HCT116 (cell line): ENCODE results near the gene MRPL41. TPM values are rescaled to one million over a fixed set of nuclear protein-coding genes. Genes with fewer than 3 reads are reported as not detected.

Experiments
- ATAC-seq: fragments of 200-7000 bp; cut with Tn5 transposase; 2 replicates; pipeline ENCODE4 v1.9.1; 2020; ENCODE audit warnings: mild to moderate bottlenecking, moderate library complexity
- Bru-seq: library from RNA; stranded (reverse); fragments of 400-500 nt; gene quantifications from one replicate; lab custom pipeline; 2021; lab: Mats Ljungman, UMichigan
- BruChase-seq, 2 experiments: library from RNA; stranded (reverse); fragments of 400-500 nt; gene quantifications; one replicate each; lab custom pipeline; 2021; lab: Mats Ljungman, UMichigan
- BruUV-seq: library from RNA; stranded (reverse); fragments of 400-500 nt; replicated peaks from 2 replicates; lab custom pipeline; 2021; lab: Mats Ljungman, UMichigan
- CTCF ChIA-PET: fragments of 300-600 bp; sonication (Branson Sonifier 250); formaldehyde crosslinking; loops from one replicate; lab custom pipeline; 2021; ENCODE audit warnings: antibody characterized with exemption; lab: Charles Lee
- POLR2A ChIA-PET: fragments of 300-600, 350-600 bp; sonication (Branson Sonifier 250); formaldehyde crosslinking; loops from one replicate; lab custom pipeline; 2021; ENCODE audit warnings: antibody characterized with exemption; lab: Charles Lee
- RAD21 ChIA-PET, 2 experiments: fragments of 300-600 bp; sonication (Branson Sonifier 250); formaldehyde crosslinking; loops; one replicate each; lab custom pipeline; 2023; ENCODE audit warnings: low total read pairs in 2 of 2; ENCODE audit not compliant: uncharacterized antibody in 2 of 2, unreplicated experiment in 2 of 2, low non-redundant PET in 1 of 2; lab: Charles Lee
- DNase-seq: peaks from one replicate; pipeline ENCODE4 v3.0.0-alpha.2; 2010; ENCODE audit warnings: low read depth, low spot score
- H2AFZ ChIP-seq: fragments of 200-600 bp; shearing (Covaris generic), sonication (generic); 2 replicates; pipeline ENCODE4 v1.6.1; 2017; ENCODE audit warnings: low read depth, mixed run types, mixed read lengths, antibody characterized with exemption, low read length; ENCODE audit not compliant: poor library complexity, severe bottlenecking
- H3K27ac ChIP-seq: 2 replicates; pipeline ENCODE4 v1.5.1; 2012; ENCODE audit warnings: low read depth, low read length
- H3K27me3 ChIP-seq: fragments of 200-600 bp; sonication (generic); 2 replicates; pipeline ENCODE4 v1.6.1; 2016; ENCODE audit warnings: mixed run types, low read length, mixed read lengths; ENCODE audit not compliant: insufficient read depth
- H3K36me3 ChIP-seq, 2 experiments: fragments of 200-500 bp in 1 of 2; fragments of 200-600 bp in 1 of 2; sonication (Bioruptor generic) in 1 of 2; sonication (generic) in 1 of 2; 2 replicates each; pipeline versions ENCODE4 v1.5.1 to v1.6.1; 2014 to 2016; ENCODE audit warnings: low read length in 2 of 2, inconsistent platforms in 1 of 2, mixed read lengths in 1 of 2, mixed run types in 1 of 2; ENCODE audit not compliant: insufficient read depth in 2 of 2, control insufficient read depth in 1 of 2
- H3K4me1 ChIP-seq, 2 experiments: fragments of 200-600 bp in 1 of 2; sonication (generic) in 1 of 2; 2 replicates each; pipeline versions ENCODE4 v1.5.1 to v1.6.1; 2012 to 2017; ENCODE audit warnings: low read length in 2 of 2, inconsistent platforms in 1 of 2, mild to moderate bottlenecking in 1 of 2, mixed read lengths in 1 of 2, mixed run types in 1 of 2, moderate library complexity in 1 of 2; ENCODE audit not compliant: insufficient read depth in 2 of 2, control insufficient read depth in 1 of 2
- H3K4me2 ChIP-seq: fragments of 200-600 bp; sonication (generic); 2 replicates; pipeline ENCODE4 v1.6.1; 2017; ENCODE audit warnings: mixed run types, low read length, mixed read lengths
- H3K4me3 ChIP-seq, 2 experiments: fragments of 200-600 bp in 1 of 2; sonication (generic) in 1 of 2; replicated peaks in 1 of 2; 2 replicates each; pipeline ENCODE4 v1.5.1; 2011 to 2016; ENCODE audit warnings: low read length in 2 of 2, control low read depth in 1 of 2, low read depth in 1 of 2, mild to moderate bottlenecking in 1 of 2, mixed read lengths in 1 of 2, mixed run types in 1 of 2
- H3K79me2 ChIP-seq: fragments of 200-600 bp; sonication (generic); 2 replicates; pipeline ENCODE4 v1.6.1; 2017; ENCODE audit warnings: mild to moderate bottlenecking, mixed run types, low read length, moderate library complexity, mixed read lengths; ENCODE audit not compliant: insufficient read depth
- H3K9ac ChIP-seq: fragments of 200-600 bp; sonication (generic); 2 replicates; pipeline ENCODE4 v1.6.1; 2016; ENCODE audit warnings: low read length, mixed read lengths
- H3K9me2 ChIP-seq: fragments of 200-600 bp; sonication (generic), shearing (Covaris generic); 2 replicates; pipeline ENCODE4 v1.6.1; 2017; ENCODE audit warnings: mixed run types, mild to moderate bottlenecking, moderate library complexity; ENCODE audit not compliant: insufficient read depth
- H3K9me3 ChIP-seq, 2 experiments: fragments of 200-500 bp in 1 of 2; fragments of 200-600 bp in 1 of 2; sonication (Bioruptor generic) in 1 of 2; sonication (generic) in 1 of 2; 2 replicates each; pipeline ENCODE4 v1.6.1; 2014 to 2017; ENCODE audit warnings: low read length in 2 of 2, mixed read lengths in 2 of 2, inconsistent platforms in 1 of 2, low read depth in 1 of 2, mild to moderate bottlenecking in 1 of 2, mixed run types in 1 of 2, moderate library complexity in 1 of 2; ENCODE audit not compliant: control insufficient read depth in 1 of 2, insufficient read depth in 1 of 2
- H4K20me1 ChIP-seq: fragments of 200-600 bp; sonication (generic), shearing (Covaris generic); 2 replicates; pipeline ENCODE4 v1.6.1; 2017; ENCODE audit warnings: mixed run types, mild to moderate bottlenecking, moderate library complexity; ENCODE audit not compliant: insufficient read depth
- FOSL1 ChIP-seq: IDR thresholded peaks from 2 replicates; pipeline ENCODE4 v1.6.1; 2012; ENCODE audit warnings: low read depth
- MAX ChIP-seq: IDR thresholded peaks from 2 replicates; pipeline ENCODE4 v1.6.1; 2012
- POLR2A ChIP-seq: IDR thresholded peaks from 2 replicates; pipeline ENCODE4 v1.7.0; 2011; ENCODE audit warnings: borderline replicate concordance; ENCODE audit not compliant: insufficient read depth, insufficient read length; ENCODE audit errors: extremely low read depth
- POLR2AphosphoS5 ChIP-seq: IDR thresholded peaks from 2 replicates; pipeline ENCODE4 v1.6.1; 2011; ENCODE audit warnings: mild to moderate bottlenecking, low read depth, low read length, moderate library complexity
- REST ChIP-seq: IDR thresholded peaks from 2 replicates; pipeline ENCODE4 v1.6.1; 2012; ENCODE audit warnings: low read depth
- SIN3A ChIP-seq: IDR thresholded peaks from 2 replicates; pipeline ENCODE4 v1.6.1; 2012; ENCODE audit warnings: low read depth
- SP1 ChIP-seq: IDR thresholded peaks from 2 replicates; pipeline ENCODE4 v1.6.1; 2012; ENCODE audit warnings: low read depth
- TCF7L2 ChIP-seq: IDR thresholded peaks from 2 replicates; pipeline ENCODE4 v1.7.0; 2011; ENCODE audit warnings: borderline replicate concordance, inconsistent platforms; ENCODE audit not compliant: insufficient read depth, insufficient read length; ENCODE audit errors: extremely low read depth
- YY1 ChIP-seq: IDR thresholded peaks from 2 replicates; pipeline ENCODE4 v1.6.1; 2011; ENCODE audit warnings: low read length, low read depth, moderate library complexity, mild to moderate bottlenecking; ENCODE audit not compliant: insufficient replicate concordance; ENCODE audit errors: extremely low read depth
- ZBTB33 ChIP-seq: IDR thresholded peaks from 2 replicates; pipeline ENCODE4 v1.6.1; 2011; ENCODE audit warnings: mild to moderate bottlenecking, low read length, moderate library complexity; ENCODE audit not compliant: insufficient replicate concordance; ENCODE audit errors: extremely low read depth
- ZFX ChIP-seq: fragments of 450-650 bp; IDR thresholded peaks from 2 replicates; pipeline ENCODE4 v1.6.1; 2017
- ZNF274 ChIP-seq: fragments of 200-500 bp; sonication (Bioruptor generic); IDR thresholded peaks from 2 replicates; pipeline ENCODE4 v1.6.1; 2014; ENCODE audit warnings: mild to moderate bottlenecking, low read depth, low read length, inconsistent platforms
- intact Hi-C: fragments of 100-400 bp; cut with micrococcal nuclease; formaldehyde crosslinking; loops from 2 replicates; pipeline ENCODE4 v1.10.0; 2022
- long read RNA-seq: library from polyadenylated mRNA; unstranded; transcript quantifications from one replicate; pipeline ENCODE4 v2.0.0, GENCODE V29; 2021; ENCODE audit not compliant: unreplicated experiment
- polyA plus RNA-seq: library from polyadenylated mRNA; unstranded; fragments of >200 nt; gene quantifications from 2 replicates; pipeline ENCODE4 v1.2.1, GENCODE V29; 2012; ENCODE audit warnings: missing spikeins
- total RNA-seq: library from RNA; stranded (reverse); gene quantifications from one replicate; pipeline ENCODE4 v1.2.1, GENCODE V29; 2021; ENCODE audit not compliant: unreplicated experiment
- TF ChIP-seq, protein P1 (sequence below), 3 experiments: fragments of 200-600 bp in 1 of 3; sonication (generic) in 1 of 3; IDR thresholded peaks in 2 of 3; conservative IDR thresholded peaks in 1 of 3; 2 replicates each; pipeline ENCODE4 v1.5.1; 2012 to 2017; ENCODE audit warnings: low read depth in 2 of 3, low read length in 2 of 3, antibody characterized with exemption in 1 of 3, borderline replicate concordance in 1 of 3, control low read depth in 1 of 3, mild to moderate bottlenecking in 1 of 3, mixed read lengths in 1 of 3, mixed run types in 1 of 3, moderate library complexity in 1 of 3; ENCODE audit not compliant: insufficient read depth in 1 of 3

MRPL41 gene
- total RNA-seq, result 69.5 TPM
- 54.7 and 61.9 TPM in 2 replicates for polyA plus RNA-seq
- percentile 80 among the genes with signal in this experiment for Bru-seq, nascent RNA
- BruChase-seq, experiment 1, labeled RNA remaining after a 6-hour chase, result percentile 89 among the genes with signal in this experiment
- BruChase-seq, experiment 2, labeled RNA remaining after a 2-hour chase, result percentile 90 among the genes with signal in this experiment
- long read RNA-seq, transcript MRPL41-201 (2 exons, 1,262 nt), result major isoform, 88 of 104 reads
- long read RNA-seq, partial matches to known transcripts, result 16 of 104 reads
- long read RNA-seq, other reads (novel, unspliced or antisense), result 0 of 104 reads

DNA sequence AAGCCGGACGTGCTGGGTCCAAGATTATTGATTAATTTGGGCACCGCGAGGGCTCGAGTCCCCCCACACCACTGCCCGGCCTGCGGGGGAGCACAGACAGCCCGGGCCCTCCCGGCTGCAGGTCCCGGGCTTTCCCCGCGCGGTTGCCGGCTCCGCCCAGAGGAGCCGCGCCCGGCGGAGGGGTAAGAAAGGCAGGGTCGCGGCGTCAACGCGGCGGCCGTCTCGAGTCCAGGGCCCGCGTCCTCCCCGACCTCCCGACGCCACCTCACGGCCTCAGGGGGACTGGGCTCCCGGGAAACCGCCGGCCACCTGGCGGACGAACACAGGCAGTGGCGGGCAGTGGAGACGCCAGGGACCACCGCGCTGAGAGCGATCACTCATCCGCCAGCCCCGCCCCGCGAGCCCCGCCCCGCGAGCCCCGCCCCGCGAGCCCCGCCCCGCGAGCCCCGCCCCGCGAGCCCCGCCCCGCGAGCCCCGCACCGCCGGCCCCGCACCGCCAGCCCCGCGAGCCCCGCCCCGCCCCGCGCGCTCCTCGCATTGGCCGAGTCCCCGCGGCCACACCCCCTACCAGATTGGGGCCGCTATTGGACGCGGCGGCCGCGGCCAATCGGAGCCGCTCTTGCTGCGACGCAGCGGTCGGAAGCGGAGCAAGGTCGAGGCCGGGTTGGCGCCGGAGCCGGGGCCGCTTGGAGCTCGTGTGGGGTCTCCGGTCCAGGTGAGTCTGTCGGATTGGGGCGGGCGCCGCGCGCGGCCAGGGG is at the start of gene MRPL41:
Gene MRPL41, plus strand, starts transcription at position 616 of the 758 bp plus-strand sequence. CDS start 203 bp downstream, outside the sequence.
- Histone ChIP-seq H3K4me2 (peak within 1 kb of the TSS; percentile 82), H2AFZ (no peak within 1 kb of the TSS), H3K9me2 (no peaks in the 10 kb centered on the region), H3K27ac (peak within 1 kb of the TSS; percentile 87), H3K4me3 (peak within 1 kb of the TSS; percentile 88 to 95), H3K36me3 (peaks cover 19 to 21% of the 10 kb centered on the region in 2 experiments; a peak in 3 of 4 replicates), H3K4me1 (peaks cover 11 to 22% of the 10 kb centered on the region in 2 experiments), H3K9me3 (peaks cover 0 to 4% of the 10 kb centered on the region in 2 experiments; a peak in 2 of 4 replicates), H4K20me1 (peaks cover 8% of the 10 kb centered on the region; the same call in 1 of the 2 replicates), H3K9ac (peak within 1 kb of the TSS; percentile 93), H3K27me3 (no peaks in the 10 kb centered on the region), H3K79me2 (peaks cover 16% of the 10 kb centered on the region)
- ATAC-seq (peak; percentile 86), DNase-seq (peak; percentile 61)
- intact Hi-C loops, result no loop called here
- POLR2A ChIA-PET, result interaction anchor here (1.0 to 1.1 kb wide), 2 partner anchors 25 to 54 kb away, joined by 3 to 4 read pairs; no protein-coding TSS in a partner anchor
- no TSS peak for BruUV-seq
- RAD21 ChIA-PET, result interaction anchor here (0.6 to 1.1 kb wide), 4 partner anchors 10 to 76 kb away, joined by 3 to 6 read pairs (median 4); partner anchors contain the start of gene ARRDC1 (in 1 of the 2)
- no peak for TF ChIP-seq ZNF274
- no peak for TF ChIP-seq REST
- no peak for TF ChIP-seq FOSL1
- TF ChIP-seq SP1, result peak; percentile 81
- TF ChIP-seq YY1, result no peak
- no peak for TF ChIP-seq SIN3A
- TF ChIP-seq MAX, result 0 out of 2 replicates have a peak, but pooled peaks have one; percentile 33
- peak; percentile 88 for TF ChIP-seq POLR2AphosphoS5
- TF ChIP-seq POLR2A, result peak; percentile 48
- TF ChIP-seq TCF7L2, result no peak
- TF ChIP-seq ZBTB33, result no peak
- TF ChIP-seq, protein P1, sequence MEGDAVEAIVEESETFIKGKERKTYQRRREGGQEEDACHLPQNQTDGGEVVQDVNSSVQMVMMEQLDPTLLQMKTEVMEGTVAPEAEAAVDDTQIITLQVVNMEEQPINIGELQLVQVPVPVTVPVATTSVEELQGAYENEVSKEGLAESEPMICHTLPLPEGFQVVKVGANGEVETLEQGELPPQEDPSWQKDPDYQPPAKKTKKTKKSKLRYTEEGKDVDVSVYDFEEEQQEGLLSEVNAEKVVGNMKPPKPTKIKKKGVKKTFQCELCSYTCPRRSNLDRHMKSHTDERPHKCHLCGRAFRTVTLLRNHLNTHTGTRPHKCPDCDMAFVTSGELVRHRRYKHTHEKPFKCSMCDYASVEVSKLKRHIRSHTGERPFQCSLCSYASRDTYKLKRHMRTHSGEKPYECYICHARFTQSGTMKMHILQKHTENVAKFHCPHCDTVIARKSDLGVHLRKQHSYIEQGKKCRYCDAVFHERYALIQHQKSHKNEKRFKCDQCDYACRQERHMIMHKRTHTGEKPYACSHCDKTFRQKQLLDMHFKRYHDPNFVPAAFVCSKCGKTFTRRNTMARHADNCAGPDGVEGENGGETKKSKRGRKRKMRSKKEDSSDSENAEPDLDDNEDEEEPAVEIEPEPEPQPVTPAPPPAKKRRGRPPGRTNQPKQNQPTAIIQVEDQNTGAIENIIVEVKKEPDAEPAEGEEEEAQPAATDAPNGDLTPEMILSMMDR (IDR thresholded peaks at IDR 0.05 in 2 of 3, conservative IDR thresholded peaks at IDR 0.05 in 1 of 3; ENCODE audit: borderline replicate concordance in 1 of 3, insufficient read depth in 1 of 3, low read depth in 2 of 3, low read length in 2 of 3), result peak; percentile 23 to 50 (median 50)
- 0 out of 2 replicates have a peak, but pooled peaks have one; percentile 47 for TF ChIP-seq ZFX
- CTCF ChIA-PET, result interaction anchor here (0.8 to 1.2 kb wide), 7 partner anchors 9 to 249 kb away, joined by 3 to 6 read pairs (median 3); partner anchors contain the start of genes EHMT1 and NRARP
